ENCODE results near the gene DBX1.
"Not testable (repeated sequence)": the region's sequence is repeated elsewhere in the genome, so short reads cannot be mapped to it uniquely, and the experiment has no call there.

DBX1 gene, protein sequence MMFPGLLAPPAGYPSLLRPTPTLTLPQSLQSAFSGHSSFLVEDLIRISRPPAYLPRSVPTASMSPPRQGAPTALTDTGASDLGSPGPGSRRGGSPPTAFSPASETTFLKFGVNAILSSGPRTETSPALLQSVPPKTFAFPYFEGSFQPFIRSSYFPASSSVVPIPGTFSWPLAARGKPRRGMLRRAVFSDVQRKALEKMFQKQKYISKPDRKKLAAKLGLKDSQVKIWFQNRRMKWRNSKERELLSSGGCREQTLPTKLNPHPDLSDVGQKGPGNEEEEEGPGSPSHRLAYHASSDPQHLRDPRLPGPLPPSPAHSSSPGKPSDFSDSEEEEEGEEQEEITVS

DNA sequence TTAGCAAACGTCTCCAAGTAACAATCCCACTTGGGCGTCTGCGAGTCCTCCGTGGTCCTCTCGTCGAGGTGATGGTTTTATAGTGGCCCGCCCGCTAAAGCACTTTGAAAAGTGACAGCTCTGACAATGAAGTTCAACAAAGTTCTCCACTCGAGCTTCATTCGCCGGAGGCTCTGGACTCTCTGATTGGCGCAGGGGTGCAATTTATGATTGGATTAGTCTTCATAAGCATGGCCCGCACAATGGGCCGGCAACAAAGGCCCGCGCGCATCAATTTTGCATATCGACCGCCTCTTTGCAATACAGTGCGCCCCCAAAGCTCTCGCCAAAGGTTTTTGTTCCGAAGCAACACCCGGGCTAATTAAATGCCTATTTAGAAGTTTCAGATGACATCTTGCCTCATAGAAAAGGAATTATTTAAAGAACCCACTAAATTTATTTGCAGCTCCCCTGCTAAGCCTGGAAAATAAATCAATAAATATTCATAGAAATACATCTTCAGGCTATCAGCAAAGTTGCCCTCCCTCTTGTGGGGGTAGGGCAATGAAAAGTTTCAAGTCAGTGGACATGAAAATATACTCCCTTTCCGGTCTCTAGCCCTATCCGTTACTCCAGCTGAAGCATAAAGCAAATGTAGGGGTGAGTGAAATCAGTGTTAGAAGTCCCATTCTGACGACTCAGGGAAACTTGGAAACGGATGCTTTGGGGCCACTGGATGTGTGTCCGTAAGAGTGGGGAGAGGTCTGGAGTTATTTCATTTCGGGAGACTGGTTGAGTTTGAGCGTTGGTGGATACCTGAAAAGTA is at the start of gene DBX1:
DBX1 (minus strand) TSS at position 51 of the 805 bp plus-strand sequence. CDS start 151 bp downstream, outside the sequence.
- peak in 1 of 2 experiments; percentile 24 for DNase-seq

DNA sequence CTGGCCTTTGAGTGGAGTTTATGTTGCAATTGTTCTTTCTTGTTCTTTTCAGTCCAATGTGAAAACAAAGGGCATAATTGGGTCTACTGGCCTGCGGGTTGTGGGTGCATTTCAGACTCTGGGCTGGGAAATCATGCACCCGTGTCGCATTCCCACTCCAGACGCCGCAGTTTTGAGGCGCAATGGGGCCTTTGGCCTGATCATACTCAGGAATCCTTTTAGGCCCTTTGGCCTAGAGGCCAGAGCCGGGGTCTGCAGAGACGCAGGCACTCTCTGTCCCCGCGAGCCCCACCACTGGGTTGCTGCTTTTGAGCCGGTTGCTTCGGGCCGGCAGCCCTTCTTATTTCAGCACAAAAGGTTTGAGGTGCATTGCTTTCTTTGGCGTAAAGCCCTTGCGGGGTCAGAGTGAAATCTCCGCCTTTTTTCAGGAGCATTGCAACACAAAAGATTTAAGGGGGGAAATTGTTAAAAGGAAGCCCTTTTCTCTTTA is 48.4 kb upstream of the DBX1 start:
- DNase-seq: no peak

DNA sequence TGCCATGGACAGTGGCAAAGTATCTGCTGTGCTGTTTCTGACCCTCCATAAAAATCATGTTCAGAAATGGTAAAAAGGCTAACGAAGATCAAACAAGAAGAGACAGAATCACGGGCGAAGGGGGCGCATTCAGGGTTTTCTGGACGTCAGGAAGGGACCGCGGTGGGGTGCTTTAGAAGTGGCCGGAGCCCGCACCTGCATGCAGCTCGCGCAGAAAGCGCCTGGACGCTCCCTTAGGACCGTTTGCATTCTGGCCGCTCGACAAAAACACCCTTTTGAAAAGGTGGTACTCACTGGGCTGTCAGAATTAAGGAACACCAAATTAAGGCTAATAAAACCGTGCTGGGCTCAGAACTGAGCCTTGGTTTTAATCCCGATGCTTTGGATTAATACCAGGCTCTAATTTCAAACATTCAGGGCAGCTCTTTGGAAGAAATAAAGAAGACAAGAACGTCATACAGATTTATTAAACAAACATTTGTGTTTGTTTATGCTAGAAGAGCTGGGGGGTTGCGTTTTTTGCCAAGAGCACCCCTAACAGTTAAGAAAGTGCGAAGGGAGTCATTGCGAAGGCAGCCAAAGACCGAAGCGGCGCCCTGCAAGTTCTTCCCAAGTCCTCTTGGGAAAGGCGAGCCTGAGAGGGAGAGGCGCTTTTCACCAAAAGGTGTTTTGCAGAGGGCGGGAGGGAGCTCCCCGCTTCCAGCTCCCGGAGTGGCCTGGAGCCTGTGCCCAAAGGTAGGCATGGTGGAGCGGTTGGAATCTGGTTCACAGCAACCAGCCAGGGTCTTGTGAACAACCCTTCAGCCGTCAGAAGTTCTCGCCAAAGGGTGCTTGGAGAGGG is 47.7 kb upstream of the DBX1 start:
- DNase-seq: no peak

DNA sequence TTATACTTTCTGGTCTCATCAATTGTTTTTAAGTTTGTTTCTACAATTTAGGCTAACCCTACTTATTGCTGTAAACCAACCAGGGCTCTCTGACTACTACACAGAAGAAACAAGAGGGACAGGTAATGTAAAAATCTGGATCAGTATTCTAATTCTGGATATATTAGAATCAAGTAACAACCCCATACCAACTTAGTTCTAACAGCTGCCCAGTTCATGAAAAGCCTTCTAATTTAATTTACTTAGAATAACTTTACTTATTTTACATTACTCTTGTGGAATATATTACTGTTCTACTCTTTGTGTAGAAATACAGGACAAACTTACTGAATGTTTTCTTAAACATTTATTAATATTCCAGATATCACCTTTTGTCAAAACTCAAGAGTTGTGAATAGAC is 45.5 kb upstream of the DBX1 start:
- DNase-seq: no peak

DNA sequence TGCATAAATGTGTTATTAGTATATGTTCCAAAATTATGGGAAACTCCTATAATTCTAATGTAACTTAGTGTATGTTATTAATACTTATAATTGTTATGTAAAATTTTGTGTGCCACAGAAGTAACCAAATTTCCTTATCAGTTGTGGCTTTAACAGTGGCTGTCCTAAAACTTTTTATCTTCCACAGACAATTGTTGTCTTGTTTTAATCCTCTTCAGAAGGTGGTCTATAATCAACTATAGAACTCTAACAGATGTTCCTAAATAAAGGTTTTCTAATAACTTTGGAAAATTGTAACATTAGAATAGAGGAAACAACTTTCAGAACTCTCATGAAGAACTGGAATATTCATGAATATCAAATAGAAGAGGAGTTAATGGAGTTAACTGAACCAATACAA is 44.4 kb upstream of the DBX1 start:
- DNase-seq: no peak

DNA sequence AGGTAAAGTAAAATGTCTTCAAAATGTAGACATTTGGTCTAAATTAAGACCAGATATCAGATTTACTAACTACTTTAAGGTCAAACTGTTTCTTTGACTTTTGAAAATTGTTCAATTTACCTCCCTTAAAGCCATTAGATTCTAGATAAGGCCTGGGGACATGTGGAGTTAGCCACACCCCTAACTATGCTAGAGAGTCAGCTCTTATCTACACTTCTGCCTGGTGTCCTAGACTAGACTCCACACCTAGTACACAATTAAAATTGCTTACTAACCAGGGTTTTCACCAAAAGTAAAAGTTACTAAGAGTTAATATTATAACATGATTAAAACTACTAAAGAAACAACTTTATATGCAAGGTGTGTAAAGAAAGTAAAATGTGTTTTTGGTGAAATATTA is 43.6 kb upstream of the DBX1 start:
- DNase-seq: no peak

DNA sequence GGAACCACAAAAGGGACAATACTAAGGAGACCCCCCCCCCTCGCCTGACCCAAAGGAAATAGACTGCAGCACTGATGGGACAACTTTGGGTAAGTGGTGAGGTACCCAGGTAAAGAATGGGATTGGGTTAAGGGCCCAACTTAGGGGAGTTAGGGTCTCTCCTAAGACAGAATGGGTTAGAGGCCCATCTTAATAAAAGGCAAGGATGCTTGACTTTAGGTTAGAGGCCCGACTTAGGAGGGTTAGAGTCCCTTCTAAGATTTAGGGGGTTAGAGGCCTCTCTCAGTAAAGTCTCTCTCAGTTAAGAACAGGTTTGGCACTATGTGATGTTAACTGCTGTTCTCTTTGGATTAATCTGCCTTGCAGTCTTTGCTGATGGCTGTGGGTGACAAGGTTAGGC is 41.0 kb upstream of the DBX1 start:
- DNase-seq: no peak

DNA sequence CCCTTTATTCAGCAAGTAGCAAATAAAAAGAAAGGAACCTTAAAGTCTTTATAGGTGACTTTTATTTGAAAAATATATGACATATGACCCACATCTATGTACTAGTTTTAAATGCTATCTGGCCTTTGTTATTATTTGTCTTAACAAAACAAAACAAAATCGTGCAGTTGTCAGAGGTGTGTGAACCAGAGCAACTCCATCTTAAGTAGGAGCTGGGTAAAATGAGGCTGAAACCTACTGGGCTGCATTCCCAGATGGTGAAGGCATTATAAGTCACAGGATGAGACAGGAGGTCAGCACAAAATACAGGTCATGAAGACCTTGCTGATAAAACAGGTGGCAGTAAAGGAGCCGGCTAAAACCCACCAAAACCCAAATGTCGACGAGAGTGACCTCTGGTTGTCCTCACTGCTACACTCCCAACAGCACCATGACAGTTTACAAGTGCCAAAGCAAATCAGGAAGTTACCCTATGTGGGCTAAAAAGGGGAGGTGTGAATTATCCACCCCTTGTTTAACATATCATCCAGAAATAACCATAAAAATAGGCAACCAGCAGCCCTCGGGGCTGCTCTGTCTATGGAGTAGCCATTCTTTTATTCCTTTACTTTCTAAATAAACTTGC is 40.2 kb upstream of the DBX1 start:
- DNase-seq: not testable (repeated sequence)

DNA sequence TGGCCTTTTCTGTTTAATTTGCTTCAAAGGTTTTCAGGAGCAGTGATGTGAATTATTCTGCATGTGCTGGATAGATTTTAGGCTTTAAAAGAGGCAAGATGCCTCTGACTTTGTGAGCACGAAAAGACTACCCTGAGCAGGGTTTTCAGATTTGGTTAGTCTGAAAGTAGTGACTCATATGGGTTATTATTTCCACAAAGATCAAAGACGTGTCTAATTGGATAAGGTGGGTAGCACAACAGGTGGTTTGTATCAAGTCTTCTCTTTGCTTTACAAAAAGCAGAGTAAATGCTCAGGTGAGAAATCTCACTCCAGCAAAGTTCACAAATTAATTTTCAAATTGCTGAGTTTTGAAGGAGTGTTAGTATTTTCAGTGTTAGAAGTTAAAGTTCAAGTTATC is 37.6 kb upstream of the DBX1 start:
- DNase-seq: no peak

DNA sequence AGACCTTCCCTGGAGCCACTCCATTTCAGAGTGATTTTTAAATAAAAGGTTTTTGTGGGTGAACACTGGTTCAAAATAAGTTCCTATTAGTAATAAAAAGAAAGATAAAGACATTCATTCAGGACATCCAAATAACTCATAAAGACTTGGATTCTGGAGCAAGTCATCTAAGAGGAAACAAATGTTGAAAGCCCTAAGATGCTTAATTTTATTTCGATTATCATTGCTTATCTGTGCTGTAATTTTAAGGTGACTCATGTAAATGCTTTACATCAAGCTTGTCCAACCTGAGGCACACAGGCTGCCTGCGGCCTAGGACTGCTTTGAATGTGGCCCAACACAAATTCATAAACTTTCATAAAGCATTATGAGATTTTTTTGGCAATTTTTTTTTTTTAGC is 34.2 kb upstream of the DBX1 start:
- DNase-seq: no peak

DNA sequence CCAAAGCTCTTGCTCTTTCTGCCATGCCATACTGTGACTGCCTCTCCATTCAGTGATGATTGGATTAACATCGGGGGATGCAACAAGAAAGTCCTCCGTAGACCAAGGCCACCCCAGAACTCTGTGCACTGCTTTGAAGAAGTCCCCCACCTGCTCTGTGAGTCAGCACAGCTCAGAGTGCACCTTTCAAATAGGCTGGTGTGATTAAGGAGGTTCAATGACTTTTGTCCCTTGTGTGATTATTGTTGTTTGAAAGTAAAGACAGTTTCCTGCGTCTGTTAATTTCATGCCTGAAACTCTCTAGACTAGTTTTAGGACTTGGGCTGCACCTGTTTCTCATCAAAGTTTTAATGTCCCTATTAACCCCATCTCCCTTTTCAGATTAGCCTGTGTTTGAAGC is 33.0 kb upstream of the DBX1 start:
- no peak for DNase-seq

DNA sequence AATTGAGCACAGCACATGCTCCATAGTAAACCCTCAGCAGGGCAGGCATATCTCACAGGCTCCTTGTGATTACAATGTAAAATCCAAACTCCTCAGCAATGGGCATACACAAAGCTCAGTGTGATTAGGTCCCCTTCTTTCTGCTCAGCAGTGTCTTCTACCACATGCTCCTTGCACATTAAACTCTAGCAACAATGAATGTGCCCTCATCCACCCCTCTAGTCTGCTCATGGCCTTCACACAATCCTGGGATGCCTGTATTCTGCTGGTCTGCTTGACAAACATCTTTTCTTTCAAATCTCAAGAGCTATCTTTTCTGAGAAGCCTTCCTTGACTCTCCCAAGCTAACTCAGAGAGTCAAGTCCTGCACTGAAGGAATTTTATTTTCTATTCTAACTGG is 32.4 kb upstream of the DBX1 start:
- no peak for DNase-seq

DNA sequence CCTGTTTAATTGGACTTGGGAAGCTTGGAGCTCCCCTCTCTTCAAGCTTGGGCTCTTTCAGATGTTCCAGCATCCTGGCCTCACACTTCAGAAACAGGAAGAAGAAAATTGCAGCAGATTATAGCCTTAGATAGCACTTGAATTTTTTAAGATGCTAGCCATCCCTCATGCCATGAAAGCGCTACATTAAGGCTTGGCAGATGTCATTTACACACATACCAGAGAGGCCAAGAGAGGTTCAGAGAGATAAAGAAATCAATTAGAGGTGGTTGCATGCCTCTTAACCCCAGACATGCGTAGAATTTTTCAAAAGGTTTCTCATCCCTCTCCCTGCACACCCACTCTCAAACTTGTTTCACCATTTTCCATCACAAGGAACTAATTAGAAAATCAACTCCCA is 31.9 kb upstream of the DBX1 start:
- DNase-seq: peak; percentile 38 to 63

DNA sequence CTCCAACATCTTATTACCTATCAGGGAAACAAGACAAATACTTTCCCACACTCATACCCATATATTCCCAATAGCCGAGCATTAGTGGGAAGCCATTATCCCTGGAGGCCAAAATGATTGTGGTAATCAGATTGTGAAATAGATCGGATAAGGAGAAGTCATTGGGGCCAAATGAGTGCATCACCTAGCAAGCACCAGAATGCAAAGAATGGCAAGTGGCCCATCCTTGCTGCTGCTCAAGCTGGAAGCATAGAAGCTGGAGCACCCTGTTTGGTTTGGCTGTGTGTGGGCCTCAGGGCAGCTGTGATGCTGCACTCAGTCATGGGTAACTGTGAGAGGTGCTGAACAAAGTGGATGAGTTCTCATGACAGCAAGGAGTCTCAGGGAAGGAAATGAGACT is 18.7 kb upstream of the DBX1 start:
- DNase-seq: no peak

DNA sequence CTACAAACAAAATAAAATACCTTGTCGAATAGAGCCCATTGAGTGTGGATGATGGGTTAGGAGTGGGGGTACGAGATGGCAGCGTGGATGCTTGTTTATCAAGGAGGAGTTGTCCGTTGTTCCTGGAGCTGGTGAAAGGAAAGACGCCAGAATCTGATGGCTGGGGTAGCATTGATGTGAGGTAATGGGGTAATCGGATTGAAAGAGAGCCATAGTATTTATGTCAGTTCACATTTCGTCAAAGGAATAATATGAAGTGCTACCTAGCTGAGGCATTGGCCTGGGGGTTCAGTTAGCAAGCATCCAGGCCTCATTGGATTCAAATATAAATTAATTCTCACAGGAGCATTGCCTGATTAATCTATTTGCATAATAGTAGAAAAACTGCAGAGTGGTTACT is 16.9 kb upstream of the DBX1 start:
- no peak for DNase-seq

DNA sequence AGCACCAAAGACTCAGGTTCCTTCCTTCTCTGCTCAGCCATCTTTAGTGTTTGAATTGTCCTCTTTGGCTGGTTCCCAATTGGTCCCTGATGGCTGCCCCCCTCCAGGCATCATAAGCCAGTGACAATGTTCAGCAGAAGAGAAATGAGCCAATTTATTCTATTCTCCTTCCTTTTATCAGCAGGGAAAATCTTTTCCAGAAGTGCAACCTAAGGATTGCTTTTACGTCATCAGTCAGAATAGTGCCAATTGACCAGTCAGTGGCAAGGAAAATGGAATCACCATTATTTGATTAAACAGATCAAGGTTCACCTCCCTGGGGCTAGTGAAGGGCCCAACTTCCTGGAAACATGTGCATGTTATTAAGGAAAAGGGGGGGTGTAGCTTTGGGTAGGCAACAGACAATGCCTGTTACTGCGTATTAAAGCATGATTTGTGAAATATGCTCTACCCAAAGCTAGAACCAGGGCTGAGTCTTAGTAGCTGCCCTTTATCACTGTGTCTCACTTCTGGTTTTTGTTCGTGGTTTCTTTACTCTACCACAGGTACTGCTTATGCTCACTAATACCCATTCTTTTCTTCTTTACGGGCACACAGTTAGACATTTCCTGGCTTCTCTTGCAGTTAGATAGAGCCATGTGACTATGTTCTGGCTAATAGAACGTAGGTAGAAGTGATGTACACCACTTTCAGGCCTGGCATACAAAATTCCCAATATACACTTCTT is 12.6 kb upstream of the DBX1 start:
- DNase-seq: no peak

DNA sequence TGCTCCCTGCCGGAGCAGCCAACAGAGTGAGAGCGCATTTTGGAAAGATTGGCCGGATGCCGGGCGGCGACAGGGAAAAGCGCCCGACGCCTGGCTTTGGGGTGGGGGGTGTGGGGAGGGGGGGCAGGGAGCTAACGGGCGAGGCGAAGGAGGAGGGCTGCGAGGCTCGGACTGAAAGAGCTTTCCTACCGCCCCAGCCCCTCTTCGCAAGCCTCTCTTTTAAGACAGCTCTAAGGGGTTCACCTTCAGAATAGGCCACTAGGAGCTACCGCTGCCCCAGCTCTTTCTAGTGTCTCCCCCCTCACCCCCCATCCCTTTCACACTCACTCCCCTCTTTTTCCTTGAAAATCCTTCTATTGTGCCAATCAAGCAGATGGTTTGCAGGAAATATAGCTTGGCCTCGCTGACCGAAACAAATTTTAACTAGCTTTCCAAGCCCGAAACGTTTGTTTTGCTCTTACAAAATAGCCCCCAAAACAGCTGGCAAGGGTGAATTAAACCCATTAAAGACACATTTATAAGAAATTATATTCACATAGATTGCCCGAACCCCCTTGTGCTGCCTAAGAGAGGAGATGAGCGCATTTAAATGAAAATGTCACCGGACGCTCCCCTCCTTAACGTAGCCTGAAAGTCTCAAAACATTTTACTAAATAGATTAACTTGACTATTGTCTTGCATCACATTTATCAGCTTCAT is 3.7 kb upstream of the DBX1 start:
- DNase-seq: no peak

DNA sequence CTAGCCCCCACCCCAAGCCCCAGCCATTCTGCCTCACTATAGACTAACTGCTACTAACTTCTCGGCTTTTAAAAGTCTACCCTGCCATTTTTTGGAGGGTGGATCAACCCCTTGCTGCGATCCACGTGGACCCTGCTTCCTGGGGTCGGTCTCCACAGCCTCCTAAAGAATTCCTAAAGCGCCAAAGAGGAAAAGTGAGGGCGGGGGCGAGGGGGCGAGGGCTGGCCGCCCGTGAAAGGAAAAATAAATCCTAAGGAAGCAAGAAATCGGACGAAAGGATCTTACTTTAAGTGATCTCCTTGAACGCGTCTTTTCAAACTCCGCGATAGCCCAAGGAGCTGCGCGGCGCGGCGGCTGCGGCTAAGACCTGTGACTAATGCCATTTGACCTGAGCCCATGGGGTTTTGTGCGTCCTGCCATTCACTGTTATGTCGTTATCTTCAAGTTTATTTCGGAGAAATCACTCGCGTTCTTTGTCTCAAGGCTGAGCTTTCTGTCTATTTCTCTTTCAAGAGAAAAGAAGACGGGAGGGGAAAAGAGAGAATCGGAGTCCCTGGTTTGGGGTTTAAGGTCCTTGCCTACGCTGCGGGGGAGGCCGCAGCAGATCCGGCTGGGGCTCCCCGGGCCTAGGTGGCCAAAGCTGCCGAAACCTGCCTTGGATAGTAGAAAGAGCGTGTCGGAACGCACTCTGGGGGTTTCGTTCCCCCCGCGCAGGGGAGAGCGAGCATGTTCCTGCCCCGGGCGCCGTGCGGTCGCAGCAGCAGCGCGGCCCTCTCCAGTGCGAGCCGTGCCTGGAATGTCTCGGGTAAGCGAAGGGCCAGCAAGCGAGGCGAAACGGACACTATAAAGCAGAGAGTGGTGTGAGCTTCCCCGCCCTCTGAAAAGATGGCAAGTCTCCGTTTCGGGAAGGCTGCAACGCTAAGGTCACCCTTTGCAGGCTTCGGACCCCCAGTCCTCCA is 2.8 kb upstream of the DBX1 start:
- DNase-seq: peak; percentile 27 to 43

DNA sequence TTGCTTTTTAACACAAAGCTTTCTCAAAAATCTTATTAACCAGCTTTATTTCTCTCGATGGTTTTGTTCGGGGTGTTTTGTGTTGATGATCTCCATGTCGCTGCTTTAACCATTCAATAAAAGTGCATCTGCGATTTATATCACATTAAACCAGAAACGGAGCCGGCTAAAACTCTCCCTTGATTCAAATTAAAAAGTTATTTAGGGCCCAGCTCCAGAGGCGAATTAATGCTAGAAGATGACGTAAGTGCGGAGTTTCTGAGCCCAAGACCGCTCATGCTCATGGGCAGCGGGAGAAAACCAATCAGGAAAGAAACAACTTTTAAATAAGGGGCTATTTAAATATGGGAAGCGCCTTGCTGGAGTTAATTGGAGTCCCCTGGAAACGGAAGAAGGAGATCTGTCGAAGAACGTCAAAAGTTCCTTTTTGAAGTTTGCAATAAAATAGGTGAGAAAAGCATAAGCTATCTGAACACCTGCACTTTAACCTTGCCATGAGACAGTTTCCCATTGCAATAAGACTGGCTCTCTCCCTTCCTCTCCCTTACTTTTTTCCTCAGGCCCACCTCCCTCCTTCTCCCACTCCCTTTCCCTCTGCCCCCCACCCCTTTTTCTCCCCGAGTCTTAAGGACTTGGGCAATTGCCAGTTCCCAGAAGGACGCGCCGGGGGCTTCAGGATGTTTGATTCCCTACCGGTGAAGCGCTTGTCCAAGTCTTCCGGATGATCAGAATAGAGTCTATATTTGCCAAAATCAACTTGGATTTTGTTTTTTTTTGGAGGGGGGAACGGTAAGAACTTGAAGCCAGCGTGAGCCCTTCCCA is 1.9 kb upstream of the DBX1 start:
- DNase-seq: peak in 1 of 2 experiments; percentile 19

Measured in NCI-H524 (cell line).